WERI-Rb-1 (cell line): ENCODE results near the gene UBAC1.

ENCODE experiments used
- DNase-seq: peaks from one replicate; pipeline ENCODE4 v3.0.0-alpha.2; 2020
- H3K27ac ChIP-seq: fragments of 250-450 bp; sonication (Bioruptor Pico); 2 replicates; pipeline ENCODE4 v1.5.1; 2020; ENCODE audit warnings: mild to moderate bottlenecking, moderate library complexity
- H3K27me3 ChIP-seq: fragments of 250-450 bp; sonication (Bioruptor Pico); 2 replicates; pipeline ENCODE4 v1.5.1; 2021; ENCODE audit warnings: mild to moderate bottlenecking, low read depth, moderate library complexity; ENCODE audit not compliant: insufficient read depth, severe bottlenecking
- H3K36me3 ChIP-seq: fragments of 250-450 bp; sonication (Bioruptor Pico); 2 replicates; pipeline ENCODE4 v1.5.1; 2020; ENCODE audit warnings: mild to moderate bottlenecking, moderate library complexity
- H3K4me3 ChIP-seq: 2 replicates; pipeline ENCODE4 v1.5.1; 2011; ENCODE audit warnings: low read depth, mild to moderate bottlenecking, control low read depth, low read length
- H3K9me3 ChIP-seq: fragments of 250-450 bp; sonication (Bioruptor Pico); 2 replicates; pipeline ENCODE4 v1.5.1; 2021; ENCODE audit warnings: mild to moderate bottlenecking, moderate library complexity; ENCODE audit not compliant: severe bottlenecking
- TF ChIP-seq, protein P1 (sequence below): IDR thresholded peaks from 2 replicates; pipeline ENCODE4 v1.5.1; 2011; ENCODE audit warnings: low read depth, mild to moderate bottlenecking, control low read depth, inconsistent platforms, low read length

The UBAC1 gene

DNA sequence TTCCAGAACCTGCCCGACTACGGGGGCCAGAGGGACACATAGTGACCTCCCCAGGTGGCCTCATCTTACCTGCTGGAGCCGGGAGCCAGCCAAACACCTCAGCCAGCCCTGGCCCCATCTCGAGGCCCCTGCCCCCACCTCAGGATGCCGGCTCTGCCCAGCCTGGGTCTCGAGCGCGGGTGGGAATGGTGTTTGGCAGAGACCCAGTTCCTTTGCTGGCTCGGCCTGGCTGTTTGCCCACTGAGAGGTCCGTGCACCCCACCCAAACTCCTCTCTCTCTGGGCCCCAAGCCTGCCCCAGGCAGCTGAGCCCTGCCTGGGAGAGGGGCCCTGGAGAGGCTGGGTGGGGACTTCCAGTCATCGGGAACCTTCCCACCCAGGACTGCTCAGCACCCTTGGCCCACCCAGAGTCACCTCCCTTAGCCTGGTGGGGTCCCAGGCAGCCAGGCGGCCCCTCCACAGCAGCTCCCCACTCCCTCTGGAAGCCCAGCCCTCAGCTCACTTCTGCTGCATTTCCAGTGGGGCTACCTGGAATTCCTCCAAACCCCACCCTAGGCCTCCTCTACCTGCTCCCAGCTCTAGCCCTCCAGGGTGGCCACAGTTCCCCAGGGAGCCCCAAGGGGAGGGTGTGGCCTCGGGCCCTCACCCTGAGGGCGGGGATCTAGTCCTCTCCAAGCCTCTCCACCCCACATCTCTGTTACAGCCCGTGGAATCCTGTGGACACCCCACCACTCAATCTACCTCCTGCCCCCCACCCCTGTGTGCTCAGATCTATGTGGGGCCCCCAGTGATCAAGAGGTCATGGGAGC is 42.4 kb upstream of the UBAC1 start:
- no peak for DNase-seq
- H3K27me3 ChIP-seq, result no peaks in the 10 kb centered on the region
- TF ChIP-seq, protein P1, sequence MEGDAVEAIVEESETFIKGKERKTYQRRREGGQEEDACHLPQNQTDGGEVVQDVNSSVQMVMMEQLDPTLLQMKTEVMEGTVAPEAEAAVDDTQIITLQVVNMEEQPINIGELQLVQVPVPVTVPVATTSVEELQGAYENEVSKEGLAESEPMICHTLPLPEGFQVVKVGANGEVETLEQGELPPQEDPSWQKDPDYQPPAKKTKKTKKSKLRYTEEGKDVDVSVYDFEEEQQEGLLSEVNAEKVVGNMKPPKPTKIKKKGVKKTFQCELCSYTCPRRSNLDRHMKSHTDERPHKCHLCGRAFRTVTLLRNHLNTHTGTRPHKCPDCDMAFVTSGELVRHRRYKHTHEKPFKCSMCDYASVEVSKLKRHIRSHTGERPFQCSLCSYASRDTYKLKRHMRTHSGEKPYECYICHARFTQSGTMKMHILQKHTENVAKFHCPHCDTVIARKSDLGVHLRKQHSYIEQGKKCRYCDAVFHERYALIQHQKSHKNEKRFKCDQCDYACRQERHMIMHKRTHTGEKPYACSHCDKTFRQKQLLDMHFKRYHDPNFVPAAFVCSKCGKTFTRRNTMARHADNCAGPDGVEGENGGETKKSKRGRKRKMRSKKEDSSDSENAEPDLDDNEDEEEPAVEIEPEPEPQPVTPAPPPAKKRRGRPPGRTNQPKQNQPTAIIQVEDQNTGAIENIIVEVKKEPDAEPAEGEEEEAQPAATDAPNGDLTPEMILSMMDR, result no peak
- no peaks in the 10 kb centered on the region for H3K9me3 ChIP-seq
- no peaks in the 10 kb centered on the region for H3K36me3 ChIP-seq
- no peak overlapping the region for H3K27ac ChIP-seq
- H3K4me3 ChIP-seq, result no peak overlapping the region

DNA sequence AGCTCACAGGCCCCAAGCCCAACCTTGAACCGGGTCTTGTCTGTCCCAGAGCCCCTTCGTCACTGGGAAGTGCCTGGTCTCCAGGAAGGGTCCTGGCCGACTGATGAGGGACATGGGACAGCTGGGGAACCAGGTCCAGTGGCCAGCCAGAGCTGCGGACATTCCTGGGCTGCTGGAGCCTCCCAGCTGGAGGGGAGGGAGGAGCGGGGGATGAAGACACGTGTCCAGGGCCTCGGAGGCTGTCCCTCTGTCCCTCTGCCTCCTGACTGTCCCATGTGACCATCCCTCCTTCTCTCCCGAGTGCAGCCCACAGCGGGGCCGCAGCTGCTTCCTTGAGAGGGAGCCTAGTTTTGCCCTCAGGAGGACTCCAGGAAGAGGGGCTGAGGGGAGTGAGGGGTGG is 41.7 kb upstream of the UBAC1 start:
- H3K4me3 ChIP-seq, result no peak overlapping the region
- TF ChIP-seq, protein P1, result no peak
- no peaks in the 10 kb centered on the region for H3K36me3 ChIP-seq
- no peak for DNase-seq
- H3K9me3 ChIP-seq, result no peaks in the 10 kb centered on the region
- no peaks in the 10 kb centered on the region for H3K27me3 ChIP-seq
- no peak overlapping the region for H3K27ac ChIP-seq

DNA sequence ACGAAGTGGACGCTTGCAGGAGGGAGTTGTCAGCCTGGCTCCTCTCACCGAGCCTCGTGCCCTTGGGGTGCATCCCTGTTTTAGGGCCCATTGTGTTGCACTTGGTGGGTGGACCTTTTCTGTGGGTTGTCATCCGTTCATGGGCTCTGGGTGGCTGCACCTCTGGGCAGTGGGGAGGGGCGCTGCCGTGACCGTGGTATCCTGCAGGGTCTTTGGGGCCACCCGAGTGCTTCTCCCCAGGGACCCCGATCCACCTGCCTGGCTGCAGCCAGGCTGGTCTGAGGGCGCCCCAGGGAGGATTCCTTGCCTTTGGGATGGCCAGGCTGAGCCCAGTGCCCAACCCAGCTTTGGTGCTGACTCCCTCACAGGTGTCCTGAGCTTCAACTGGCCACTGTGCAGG is 41.0 kb upstream of the UBAC1 start:
- no peak overlapping the region for H3K4me3 ChIP-seq
- DNase-seq, result no peak
- H3K36me3 ChIP-seq, result no peaks in the 10 kb centered on the region
- H3K27ac ChIP-seq, result no peak overlapping the region
- H3K9me3 ChIP-seq, result no peaks in the 10 kb centered on the region
- no peaks in the 10 kb centered on the region for H3K27me3 ChIP-seq
- TF ChIP-seq, protein P1, result no peak

- no peaks in the 10 kb centered on the region for H3K27me3 ChIP-seq
- TF ChIP-seq, protein P1, result no peak
These were observed 40.1 kb upstream of the UBAC1 start for GRCh38 chr9:136001231-136001630.

GRCh38 chr9:135998410-135999071 is 37.4 kb upstream of the UBAC1 start:
- H3K36me3 ChIP-seq, result no peaks in the 10 kb centered on the region
- H3K4me3 ChIP-seq, result no peak overlapping the region
- no peaks in the 10 kb centered on the region for H3K9me3 ChIP-seq
- no peaks in the 10 kb centered on the region for H3K27me3 ChIP-seq
- no peak overlapping the region for H3K27ac ChIP-seq
- TF ChIP-seq, protein P1, result no peak
- no peak for DNase-seq

More at GRCh38 chr9:136001231-136001630, 40.1 kb upstream of the UBAC1 start:
- Histone ChIP-seq H3K9me3 (no peaks in the 10 kb centered on the region), H3K4me3 (no peak overlapping the region), H3K36me3 (no peaks in the 10 kb centered on the region), H3K27ac (no peak overlapping the region)
- no peak for DNase-seq
